ENCODE results near the gene EPHB4. TPM values are rescaled to one million over a fixed set of nuclear protein-coding genes. Genes with fewer than 3 reads are reported as not detected.
"Not testable (repeated sequence)": the region's sequence is repeated elsewhere in the genome, so short reads cannot be mapped to it uniquely, and the experiment has no call there.

The EPHB4 gene
- total RNA-seq, 1 donor, result 37.9 TPM

DNA sequence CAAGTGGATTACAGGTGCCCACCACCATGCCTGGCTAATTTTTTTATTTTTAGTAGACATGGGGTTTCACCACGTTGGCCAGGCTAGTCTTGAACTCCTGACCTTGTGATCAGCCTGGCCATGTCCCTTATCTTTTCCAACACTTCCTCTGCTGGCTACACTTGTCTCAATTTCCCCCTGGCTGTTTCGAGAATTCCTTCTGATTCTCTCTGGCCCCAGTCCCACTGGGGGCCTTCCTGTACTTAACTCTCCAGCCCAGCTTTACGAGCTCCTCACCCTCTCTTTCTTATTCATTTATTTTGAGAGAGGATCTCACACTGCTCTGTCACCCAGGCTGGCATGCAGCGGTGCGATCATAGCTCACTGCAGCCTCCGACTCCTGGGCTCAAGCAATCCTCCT, 8.5 kb downstream of the EPHB4 start:
- TF ChIP-seq, protein P1, sequence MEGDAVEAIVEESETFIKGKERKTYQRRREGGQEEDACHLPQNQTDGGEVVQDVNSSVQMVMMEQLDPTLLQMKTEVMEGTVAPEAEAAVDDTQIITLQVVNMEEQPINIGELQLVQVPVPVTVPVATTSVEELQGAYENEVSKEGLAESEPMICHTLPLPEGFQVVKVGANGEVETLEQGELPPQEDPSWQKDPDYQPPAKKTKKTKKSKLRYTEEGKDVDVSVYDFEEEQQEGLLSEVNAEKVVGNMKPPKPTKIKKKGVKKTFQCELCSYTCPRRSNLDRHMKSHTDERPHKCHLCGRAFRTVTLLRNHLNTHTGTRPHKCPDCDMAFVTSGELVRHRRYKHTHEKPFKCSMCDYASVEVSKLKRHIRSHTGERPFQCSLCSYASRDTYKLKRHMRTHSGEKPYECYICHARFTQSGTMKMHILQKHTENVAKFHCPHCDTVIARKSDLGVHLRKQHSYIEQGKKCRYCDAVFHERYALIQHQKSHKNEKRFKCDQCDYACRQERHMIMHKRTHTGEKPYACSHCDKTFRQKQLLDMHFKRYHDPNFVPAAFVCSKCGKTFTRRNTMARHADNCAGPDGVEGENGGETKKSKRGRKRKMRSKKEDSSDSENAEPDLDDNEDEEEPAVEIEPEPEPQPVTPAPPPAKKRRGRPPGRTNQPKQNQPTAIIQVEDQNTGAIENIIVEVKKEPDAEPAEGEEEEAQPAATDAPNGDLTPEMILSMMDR (IDR thresholded peaks at IDR 0.05; ENCODE audit: insufficient read depth, low read length), result no peak
- DNase-seq (ENCODE audit: low read depth), result no peak
- H3K4me3 ChIP-seq (ENCODE audit: low read depth, low read length), result no peak overlapping the region

DNA sequence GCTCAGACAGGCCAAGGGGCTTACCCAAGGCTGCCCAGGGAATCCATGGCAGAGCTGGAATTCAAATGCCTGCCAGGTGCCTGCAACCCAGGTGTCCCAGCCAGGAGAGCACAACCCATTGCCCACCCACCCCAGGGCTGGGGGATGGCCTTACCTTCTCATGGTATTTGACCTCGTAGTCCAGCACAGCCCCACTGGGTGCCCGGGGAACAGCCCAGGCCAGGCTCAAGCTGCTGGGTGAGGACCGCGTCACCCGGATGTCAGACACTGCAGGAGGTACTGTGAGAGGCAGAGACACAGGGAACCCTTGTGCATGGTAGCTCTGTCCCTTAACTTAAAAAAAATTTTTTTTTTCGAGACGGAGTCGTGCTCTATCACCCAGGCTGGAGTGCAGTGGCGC, 9.0 kb downstream of the EPHB4 start:
- TF ChIP-seq, protein P1 (IDR thresholded peaks at IDR 0.05; ENCODE audit: insufficient read depth, low read length), result no peak
- DNase-seq (ENCODE audit: low read depth), result no peak
- no peak overlapping the region for H3K4me3 ChIP-seq (ENCODE audit: low read depth, low read length)

DNA sequence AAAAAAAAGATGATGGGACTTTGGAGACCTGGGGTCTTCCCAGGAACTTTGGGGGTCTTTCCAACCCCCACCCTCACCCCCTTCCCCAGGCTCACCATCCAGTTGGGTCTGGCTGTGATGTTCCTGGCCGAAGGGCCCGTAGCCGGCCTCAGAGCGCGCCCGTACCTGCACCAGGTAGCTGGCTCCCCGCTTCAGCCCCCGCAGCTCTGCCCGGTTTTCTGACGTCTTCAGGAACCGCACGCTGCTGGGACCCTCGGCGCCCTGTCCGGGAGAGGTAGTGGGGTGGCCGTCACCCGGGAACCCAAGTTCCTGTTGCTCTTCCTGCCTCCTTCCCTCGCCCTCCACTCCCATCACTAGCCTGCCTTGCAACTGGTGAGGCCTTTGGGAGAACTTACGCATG, 10.2 kb downstream of the EPHB4 start:
- H3K4me3 ChIP-seq (ENCODE audit: low read depth, low read length), result no peak overlapping the region
- DNase-seq (ENCODE audit: low read depth), result no peak
- TF ChIP-seq, protein P1 (IDR thresholded peaks at IDR 0.05; ENCODE audit: insufficient read depth, low read length), result no peak

DNA sequence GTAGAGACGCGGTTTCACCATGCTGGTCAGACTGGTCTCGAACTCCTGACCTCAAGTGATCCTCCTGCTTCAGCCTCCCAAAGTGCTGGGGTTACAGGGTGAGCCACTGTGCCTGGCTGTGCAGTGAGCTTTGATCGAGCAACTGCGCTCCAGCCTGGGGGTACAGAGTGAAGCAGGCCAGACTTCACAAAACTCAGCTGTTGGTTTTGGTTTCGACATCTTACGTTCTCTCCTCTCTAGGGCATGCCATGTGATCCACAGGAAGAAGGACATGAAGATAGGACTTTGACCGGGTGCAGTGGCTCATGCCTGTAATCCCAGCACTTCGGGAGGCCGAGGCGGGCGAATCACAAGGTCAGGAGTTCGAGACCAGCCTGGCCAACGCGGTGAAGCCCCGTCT, 10.8 kb downstream of the EPHB4 start:
- not testable (repeated sequence) for H3K4me3 ChIP-seq (ENCODE audit: low read depth, low read length); DNase-seq (ENCODE audit: low read depth)

GRCh38 chr7:100812729-100813128, 14.6 kb downstream of the EPHB4 start:
- DNase-seq (ENCODE audit: low read depth), result no peak
- TF ChIP-seq, protein P1 (IDR thresholded peaks at IDR 0.05; ENCODE audit: insufficient read depth, low read length), result no peak
- H3K4me3 ChIP-seq (ENCODE audit: low read depth, low read length), result no peak overlapping the region

GRCh38 chr7:100811480-100811879, 15.8 kb downstream of the EPHB4 start:
- H3K4me3 ChIP-seq (ENCODE audit: low read depth, low read length), result no peak overlapping the region
- TF ChIP-seq, protein P1 (IDR thresholded peaks at IDR 0.05; ENCODE audit: insufficient read depth, low read length), result no peak
- DNase-seq (ENCODE audit: low read depth), result no peak

DNA sequence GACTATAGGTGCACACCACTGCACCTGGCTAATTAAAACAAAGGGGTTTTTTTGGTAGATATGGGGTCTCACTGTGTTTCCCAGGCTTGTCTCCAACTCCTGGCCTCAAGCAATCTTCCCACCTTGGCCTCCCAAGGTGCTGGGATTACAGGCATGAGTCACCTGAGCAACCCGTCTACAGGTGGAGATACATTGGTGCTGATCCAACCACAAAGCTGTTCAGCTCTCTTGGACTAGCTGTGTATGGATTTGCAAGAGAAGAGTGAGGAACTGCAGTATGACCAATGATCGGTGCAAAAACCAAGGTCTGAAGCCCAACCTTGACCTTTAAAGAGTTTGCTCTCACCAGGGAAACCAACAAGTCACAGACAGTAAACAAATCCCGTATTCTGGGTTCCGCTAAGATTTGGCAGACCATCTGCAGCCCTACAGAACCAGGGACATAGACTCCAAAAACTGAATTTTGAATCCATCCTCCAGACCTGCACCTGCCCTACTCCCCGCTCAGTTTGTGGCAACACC, 18.9 kb downstream of the EPHB4 start:
- TF ChIP-seq, protein P1 (IDR thresholded peaks at IDR 0.05; ENCODE audit: insufficient read depth, low read length), result no peak
- DNase-seq (ENCODE audit: low read depth), result no peak
- no peak overlapping the region for H3K4me3 ChIP-seq (ENCODE audit: low read depth, low read length)

DNA sequence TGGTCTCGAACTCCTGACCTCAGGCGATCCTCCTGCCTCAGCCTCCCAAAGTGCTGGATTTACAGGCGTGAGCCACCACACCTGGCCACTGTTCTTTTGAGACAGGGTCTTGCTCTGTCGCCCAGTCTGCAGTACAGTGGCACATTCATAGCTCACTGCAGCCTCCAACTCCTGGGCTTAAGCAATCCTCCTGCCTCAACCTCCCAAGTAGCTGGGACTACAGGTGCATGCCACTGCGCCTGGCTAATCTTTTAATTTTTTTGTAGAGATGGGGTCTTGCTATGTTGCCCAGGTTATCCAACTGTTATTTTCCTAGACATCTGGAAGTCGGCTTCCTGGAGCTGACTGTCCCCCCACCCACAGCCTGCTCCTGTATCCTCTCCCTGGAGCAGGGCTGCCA, 20.4 kb downstream of the EPHB4 start:
- H3K4me3 ChIP-seq (ENCODE audit: low read depth, low read length); DNase-seq (ENCODE audit: low read depth): not testable (repeated sequence)

Data from fibroblast of the aortic adventitia (primary cell).